Tibial artery (tissue), 4 donors: ENCODE measurements around the gene HAUS7.

Experiments
- DNase-seq, 2 donors: peaks; one replicate each; pipeline ENCODE4 v3.0.0-alpha.2; 2019
- H3K27ac ChIP-seq, 2 donors: fragments of 200-600 bp; sonication (generic) in 1 of 2; 1 replicate in 1 of 2; 2 replicates in 1 of 2; pipeline ENCODE4 v1.5.1; 2018 to 2019; ENCODE audit warnings: mild to moderate bottlenecking in 1 of 2
- H3K27me3 ChIP-seq, 2 donors: fragments of 200-600 bp; sonication (generic) in 1 of 2; one replicate each; pipeline versions ENCODE4 v1.5.1 to v1.6.0; 2016 to 2019
- H3K36me3 ChIP-seq, 3 donors: fragments of 200-600 bp; sonication (generic) in 2 of 3; one replicate each; pipeline ENCODE4 v1.5.1; 2016 to 2019; ENCODE audit warnings: mild to moderate bottlenecking in 2 of 3
- H3K4me1 ChIP-seq, 4 donors: fragments of 200-600 bp; sonication (generic) in 2 of 4; 1 replicate in 3 of 4; 2 replicates in 1 of 4; pipeline ENCODE4 v1.5.1; 2016 to 2019
- H3K4me3 ChIP-seq, 2 donors: fragments of 200-600 bp; sonication (generic) in 1 of 2; 1 replicate in 1 of 2; 2 replicates in 1 of 2; pipeline ENCODE4 v1.5.1; 2018 to 2019; ENCODE audit warnings: mild to moderate bottlenecking in 2 of 2
- H3K9me3 ChIP-seq, 3 donors: fragments of 200-600 bp; sonication (generic) in 1 of 3; one replicate each; pipeline ENCODE4 v1.5.1; 2016 to 2019
- intact Hi-C: fragments of 100-400 bp; cut with DNase I; formaldehyde crosslinking; loops from one replicate; pipeline ENCODE4 v1.15.0; 2023; ENCODE audit warnings: low total_unique reads
- TF ChIP-seq, protein P1 (sequence below), 2 experiments: fragments of 200-600 bp in 1 of 2; fragments of 450-650 bp in 1 of 2; IDR thresholded peaks; one replicate each; pipeline ENCODE4 v1.5.1; 2017 to 2019; ENCODE audit warnings: antibody characterized with exemption in 2 of 2, mild to moderate bottlenecking in 1 of 2, moderate library complexity in 1 of 2

The HAUS7 gene

DNA sequence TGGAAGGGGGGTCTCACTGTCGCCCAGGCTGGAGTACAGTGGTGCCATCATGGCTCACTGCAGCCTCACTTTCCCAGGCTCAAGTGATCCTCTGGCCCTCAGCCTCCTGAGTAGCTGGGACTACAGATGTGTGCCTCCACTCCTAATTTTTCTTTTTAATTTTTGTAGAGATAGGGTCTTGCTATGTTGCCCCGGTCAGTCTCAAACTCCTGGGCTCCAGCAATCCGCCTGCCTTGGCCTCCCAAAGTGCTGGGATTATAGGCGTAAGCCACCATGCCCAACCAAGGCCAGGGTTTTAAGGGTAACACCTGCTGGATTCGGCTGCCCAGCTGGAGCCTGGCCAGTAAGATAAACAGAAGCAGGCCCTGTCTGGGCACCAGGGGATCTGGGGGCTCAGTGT, 27.9 kb downstream of the HAUS7 start:
- intact Hi-C loops: no loop called here
- TF ChIP-seq, protein P1, sequence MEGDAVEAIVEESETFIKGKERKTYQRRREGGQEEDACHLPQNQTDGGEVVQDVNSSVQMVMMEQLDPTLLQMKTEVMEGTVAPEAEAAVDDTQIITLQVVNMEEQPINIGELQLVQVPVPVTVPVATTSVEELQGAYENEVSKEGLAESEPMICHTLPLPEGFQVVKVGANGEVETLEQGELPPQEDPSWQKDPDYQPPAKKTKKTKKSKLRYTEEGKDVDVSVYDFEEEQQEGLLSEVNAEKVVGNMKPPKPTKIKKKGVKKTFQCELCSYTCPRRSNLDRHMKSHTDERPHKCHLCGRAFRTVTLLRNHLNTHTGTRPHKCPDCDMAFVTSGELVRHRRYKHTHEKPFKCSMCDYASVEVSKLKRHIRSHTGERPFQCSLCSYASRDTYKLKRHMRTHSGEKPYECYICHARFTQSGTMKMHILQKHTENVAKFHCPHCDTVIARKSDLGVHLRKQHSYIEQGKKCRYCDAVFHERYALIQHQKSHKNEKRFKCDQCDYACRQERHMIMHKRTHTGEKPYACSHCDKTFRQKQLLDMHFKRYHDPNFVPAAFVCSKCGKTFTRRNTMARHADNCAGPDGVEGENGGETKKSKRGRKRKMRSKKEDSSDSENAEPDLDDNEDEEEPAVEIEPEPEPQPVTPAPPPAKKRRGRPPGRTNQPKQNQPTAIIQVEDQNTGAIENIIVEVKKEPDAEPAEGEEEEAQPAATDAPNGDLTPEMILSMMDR (IDR thresholded peaks at IDR 0.05): no peak
- Histone ChIP-seq H3K27ac (no peak overlapping the region), H3K4me3 (no peak overlapping the region), H3K36me3 (peaks cover 0 to 4% (median 0%) of the 10 kb centered on the region in 3 donors), H3K27me3 (no peaks in the 10 kb centered on the region), H3K4me1 (no peaks in the 10 kb centered on the region), H3K9me3 (peaks cover 0 to 4% (median 0%) of the 10 kb centered on the region in 3 donors)
- DNase-seq: no peak

DNA sequence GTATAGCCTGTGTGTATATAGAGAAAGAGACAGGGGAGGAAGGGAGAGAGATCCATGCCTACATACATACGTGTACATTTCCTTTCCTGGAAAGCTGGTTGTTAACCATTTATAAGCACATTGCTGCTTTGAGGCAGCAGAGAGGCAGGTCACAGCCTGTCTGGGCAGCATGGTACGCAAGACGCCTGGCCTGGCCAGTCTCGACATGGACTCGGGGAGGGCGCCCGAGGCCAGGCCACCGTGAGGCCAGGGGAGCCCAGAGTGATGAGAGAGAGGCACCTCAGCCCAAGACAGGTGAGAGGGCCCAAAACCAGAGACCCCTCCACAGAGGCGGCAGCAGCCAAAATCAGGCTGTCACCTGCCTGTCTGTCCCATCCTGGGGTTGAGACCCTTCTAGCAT, 28.4 kb downstream of the HAUS7 start:
- intact Hi-C loops: no loop called here
- TF ChIP-seq, protein P1 (IDR thresholded peaks at IDR 0.05): no peak
- Histone ChIP-seq H3K4me1 (no peaks in the 10 kb centered on the region), H3K9me3 (peaks cover 0 to 4% (median 0%) of the 10 kb centered on the region in 3 donors), H3K36me3 (no peaks in the 10 kb centered on the region), H3K4me3 (no peak overlapping the region), H3K27ac (no peak overlapping the region), H3K27me3 (no peaks in the 10 kb centered on the region)
- no peak for DNase-seq

DNA sequence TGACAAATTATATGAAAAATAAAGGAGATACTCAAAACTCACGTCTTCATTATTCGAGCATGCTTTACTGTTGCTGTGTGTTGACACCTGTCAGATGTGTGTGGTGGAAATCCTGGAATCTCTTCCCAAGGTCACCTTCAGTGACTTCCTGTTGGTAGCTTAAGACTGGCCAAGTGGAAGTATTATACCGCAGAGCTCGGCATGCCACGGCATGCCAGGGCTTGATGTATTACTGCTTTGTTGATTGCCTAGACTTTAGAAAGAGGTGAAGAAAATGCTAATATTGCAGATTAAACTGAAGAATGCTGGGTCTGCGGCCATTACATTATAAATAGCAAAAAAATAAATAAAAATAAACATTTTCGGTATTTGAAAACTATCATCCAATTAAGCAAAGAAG, 29.1 kb downstream of the HAUS7 start:
- Histone ChIP-seq H3K4me3 (no peak overlapping the region), H3K36me3 (no peaks in the 10 kb centered on the region), H3K27me3 (no peaks in the 10 kb centered on the region), H3K4me1 (no peaks in the 10 kb centered on the region), H3K9me3 (peaks cover 0 to 4% (median 0%) of the 10 kb centered on the region in 3 donors), H3K27ac (no peak overlapping the region)
- no peak for DNase-seq
- TF ChIP-seq, protein P1 (IDR thresholded peaks at IDR 0.05): no peak
- intact Hi-C loops: no loop called here

DNA sequence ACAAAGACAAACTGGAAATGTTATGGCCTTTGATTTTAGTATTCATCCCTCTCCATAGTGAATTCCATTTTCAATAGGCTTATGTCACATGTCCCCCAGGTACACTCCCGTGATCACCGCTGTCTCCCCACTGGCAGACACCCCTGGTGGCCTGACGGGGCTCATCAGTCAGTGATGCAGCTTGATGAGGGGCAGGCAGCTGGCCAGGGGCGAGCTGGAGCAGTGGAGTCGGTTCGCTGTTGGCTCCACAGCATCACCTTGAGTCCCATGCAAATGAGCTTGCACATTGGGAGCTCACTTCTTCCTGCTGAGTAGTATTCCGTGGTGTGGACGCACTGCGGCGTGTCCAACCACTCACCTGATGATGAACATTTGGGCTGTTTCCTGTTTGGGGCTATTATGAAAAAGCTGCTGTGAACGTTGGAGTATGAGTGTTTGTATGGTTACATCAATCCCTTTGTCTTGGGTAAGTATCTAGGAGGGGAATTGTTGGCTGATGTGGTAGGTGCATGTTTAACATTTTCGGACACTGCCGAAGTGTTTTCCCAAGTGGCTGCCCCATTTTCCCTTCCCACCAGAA, 29.7 kb downstream of the HAUS7 start:
- no peak overlapping the region for H3K27ac ChIP-seq
- H3K27me3 ChIP-seq: no peaks in the 10 kb centered on the region
- DNase-seq: no peak
- no peak overlapping the region for H3K4me3 ChIP-seq
- intact Hi-C loops: no loop called here
- TF ChIP-seq, protein P1 (IDR thresholded peaks at IDR 0.05): no peak
- H3K9me3 ChIP-seq: peaks cover 0 to 4% (median 0%) of the 10 kb centered on the region in 3 donors
- no peaks in the 10 kb centered on the region for H3K4me1 ChIP-seq
- no peaks in the 10 kb centered on the region for H3K36me3 ChIP-seq

DNA sequence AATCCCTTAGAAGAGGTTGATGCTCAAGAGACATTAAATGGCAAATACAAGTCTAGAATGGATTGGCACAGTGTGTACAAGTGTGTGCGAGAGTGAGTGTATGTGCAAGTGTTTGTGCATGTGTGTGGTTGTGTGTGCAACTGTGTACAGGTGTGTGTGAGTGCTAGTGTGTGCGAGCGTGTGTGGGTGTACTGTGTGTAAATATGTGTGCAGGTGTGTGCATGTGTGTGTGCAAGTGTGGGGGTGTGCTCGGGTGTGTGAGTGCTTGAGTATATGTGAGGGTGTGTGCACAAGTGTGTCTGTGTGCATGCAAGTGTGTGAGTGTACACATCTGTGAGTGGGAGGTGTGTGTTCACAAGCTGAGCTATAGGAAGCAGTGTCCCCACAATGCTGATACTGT, 30.4 kb downstream of the HAUS7 start:
- no peaks in the 10 kb centered on the region for H3K27me3 ChIP-seq
- H3K4me3 ChIP-seq: no peak overlapping the region
- no peaks in the 10 kb centered on the region for H3K36me3 ChIP-seq
- TF ChIP-seq, protein P1 (IDR thresholded peaks at IDR 0.05): no peak
- DNase-seq: no peak
- no peaks in the 10 kb centered on the region for H3K4me1 ChIP-seq
- no peak overlapping the region for H3K27ac ChIP-seq
- intact Hi-C loops: no loop called here
- peaks cover 0 to 4% (median 0%) of the 10 kb centered on the region in 3 donors for H3K9me3 ChIP-seq

DNA sequence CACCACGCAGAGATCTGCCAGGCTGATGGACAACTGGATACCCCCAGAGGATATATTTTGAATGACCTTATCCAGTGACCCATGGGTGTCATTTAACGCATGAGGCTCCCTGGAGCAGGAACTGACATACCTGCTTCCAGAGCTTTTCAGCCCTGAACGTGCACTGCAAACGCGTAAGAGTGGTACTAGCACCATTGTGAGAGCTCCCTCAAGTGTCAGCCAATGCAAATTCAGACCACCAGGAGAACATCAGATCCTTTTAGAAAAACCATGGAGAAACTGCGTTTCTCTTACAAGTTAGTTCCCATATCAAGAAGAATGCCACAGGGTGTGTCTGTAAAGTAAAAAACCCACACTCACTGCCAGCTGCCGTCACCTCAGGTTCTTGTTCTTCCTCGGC, 31.8 kb downstream of the HAUS7 start:
- TF ChIP-seq, protein P1 (IDR thresholded peaks at IDR 0.05): peak in 1 of 2 experiments; percentile 15
- H3K27me3 ChIP-seq: no peaks in the 10 kb centered on the region
- H3K9me3 ChIP-seq: peaks cover 0 to 4% (median 0%) of the 10 kb centered on the region in 3 donors
- DNase-seq: no peak
- no peak overlapping the region for H3K27ac ChIP-seq
- H3K4me1 ChIP-seq: no peaks in the 10 kb centered on the region
- intact Hi-C loops: no loop called here
- no peaks in the 10 kb centered on the region for H3K36me3 ChIP-seq
- no peak overlapping the region for H3K4me3 ChIP-seq
